Activated T-cell treated with anti-CD3 and anti-CD28 coated beads, Interleukin-2, amount 50 U/mL, for 72 hours (primary cell): Measurements from ENCODE around the gene SHE. TPM values are rescaled to one million over a fixed set of nuclear protein-coding genes. Genes with fewer than 3 reads are reported as not detected.

ENCODE experiments used
- ATAC-seq, 2 donors: fragments of 150-1000 bp; cut with Tn5 transposase; replicated peaks in 1 of 2; 2 replicates each; pipeline ENCODE4 v1.10.0; 2021; ENCODE audit warnings: moderate library complexity in 2 of 2, mild to moderate bottlenecking in 1 of 2
- DNase-seq, 2 donors: peaks; one replicate each; pipeline ENCODE4 v3.0.0; 2021 to 2022; ENCODE audit warnings: mixed read lengths in 1 of 2
- H3K27ac Mint-ChIP-seq: one replicate; pipeline ENCODE4 v1.8.0; 2022; ENCODE audit warnings: mild to moderate bottlenecking, moderate library complexity, mixed read lengths
- H3K27me3 Mint-ChIP-seq: one replicate; pipeline ENCODE4 v1.8.0; 2022; ENCODE audit warnings: low read depth, mixed read lengths
- H3K36me3 Mint-ChIP-seq, 2 donors: one replicate each; pipeline ENCODE4 v1.8.0; 2022; ENCODE audit warnings: mixed read lengths in 2 of 2, mild to moderate bottlenecking in 1 of 2; ENCODE audit not compliant: insufficient read depth in 2 of 2
- H3K4me1 Mint-ChIP-seq: one replicate; pipeline ENCODE4 v1.8.0; 2022; ENCODE audit warnings: low read depth, mixed read lengths
- H3K4me3 Mint-ChIP-seq, 2 donors: one replicate each; pipeline ENCODE4 v1.8.0; 2022; ENCODE audit warnings: mild to moderate bottlenecking in 2 of 2, mixed read lengths in 2 of 2, moderate library complexity in 2 of 2
- H3K9me3 Mint-ChIP-seq, 2 donors: one replicate each; pipeline ENCODE4 v1.8.0; 2022; ENCODE audit warnings: mixed read lengths in 2 of 2
- total RNA-seq, 2 donors: library from RNA; stranded (reverse); gene quantifications; one replicate each; pipeline ENCODE4 v1.2.3, GENCODE V29; 2022

Gene SHE
- total RNA-seq, result under 1 TPM; 0.19 to 0.49 TPM

DNA sequence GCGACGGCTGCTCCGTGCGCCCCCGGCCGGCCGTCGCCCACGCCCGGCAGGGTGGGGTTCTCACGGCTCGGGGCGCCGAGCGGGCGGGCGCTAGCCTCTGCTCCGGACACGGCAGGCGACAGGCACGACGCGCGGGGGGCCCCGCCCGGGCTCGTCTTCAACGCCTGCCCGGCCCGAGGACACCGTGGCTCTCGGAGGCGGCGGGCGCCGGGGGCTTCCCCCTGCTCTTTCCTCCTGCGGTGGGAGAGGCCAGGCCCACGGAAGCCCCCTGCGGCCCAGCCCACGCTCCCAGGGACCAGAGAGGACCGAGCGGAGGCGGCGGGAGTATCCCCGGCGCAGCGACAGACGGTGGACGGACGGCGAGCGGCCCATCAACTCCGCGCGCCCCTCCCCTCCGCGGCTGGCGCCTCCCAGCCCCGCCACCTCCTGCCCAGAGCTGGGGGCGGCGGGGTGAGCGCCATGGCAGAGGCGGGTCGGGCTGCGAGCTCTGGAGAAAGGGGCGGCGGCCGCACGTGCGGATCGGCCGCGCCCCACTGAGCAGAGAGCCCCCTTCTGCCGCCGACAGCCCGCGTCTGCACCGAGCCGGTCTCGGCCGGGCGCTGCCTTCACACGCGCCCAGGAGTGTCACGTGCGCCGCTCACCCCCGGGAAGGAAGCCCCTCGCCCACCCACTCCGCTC, at the start of gene SHE, which contains the start of gene TDRD10:
SHE (minus strand) TSS at position 347 of the 678 bp plus-strand sequence. CDS start 386 bp downstream, outside the sequence.
TDRD10 (plus strand) TSS at position 154 of the 678 bp plus-strand sequence. CDS start 4,685 bp downstream, outside the sequence.
- Mint-ChIP-seq H3K4me3 (peak within 1 kb of the TSS; percentile 68 to 74), H3K4me1 (peaks cover 27% of the 10 kb centered on the region), H3K9me3 (peaks cover 4 to 5% of the 10 kb centered on the region in 2 donors), H3K36me3 (peaks cover 11 to 12% of the 10 kb centered on the region in 2 donors), H3K27ac (no peak within 1 kb of the TSS), H3K27me3 (peaks cover 45% of the 10 kb centered on the region)
- peak; percentile 27 to 32 for ATAC-seq
- DNase-seq, result peak; percentile 30 to 40

DNA sequence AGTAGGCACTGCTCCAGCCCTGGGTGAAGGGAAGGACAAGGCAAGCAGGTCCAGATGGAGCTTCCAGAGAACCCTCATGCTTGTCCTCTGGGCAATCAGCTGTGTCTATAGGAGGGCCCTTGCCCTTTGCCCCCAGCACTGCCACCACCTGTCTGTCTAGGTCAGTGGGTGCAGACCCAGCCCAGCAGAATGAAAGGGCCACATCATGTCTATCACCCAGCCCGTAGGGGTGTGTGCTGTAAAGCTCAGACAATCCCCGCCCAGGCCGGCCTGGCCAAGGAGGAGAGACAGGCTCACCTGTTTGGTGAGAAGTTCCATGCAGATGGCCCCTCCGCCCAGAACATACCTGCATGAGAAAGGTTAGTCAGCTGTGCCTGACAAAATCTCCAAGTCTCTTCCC, 49.3 kb upstream of the SHE start:
- H3K27me3 Mint-ChIP-seq, result no peaks in the 10 kb centered on the region
- H3K9me3 Mint-ChIP-seq, result no peaks in the 10 kb centered on the region
- DNase-seq, result no peak
- no peak overlapping the region for H3K4me3 Mint-ChIP-seq
- H3K4me1 Mint-ChIP-seq, result peaks cover 42% of the 10 kb centered on the region
- no peak for ATAC-seq
- peaks cover 4 to 24% of the 10 kb centered on the region in 2 donors for H3K36me3 Mint-ChIP-seq
- H3K27ac Mint-ChIP-seq, result no peak overlapping the region

DNA sequence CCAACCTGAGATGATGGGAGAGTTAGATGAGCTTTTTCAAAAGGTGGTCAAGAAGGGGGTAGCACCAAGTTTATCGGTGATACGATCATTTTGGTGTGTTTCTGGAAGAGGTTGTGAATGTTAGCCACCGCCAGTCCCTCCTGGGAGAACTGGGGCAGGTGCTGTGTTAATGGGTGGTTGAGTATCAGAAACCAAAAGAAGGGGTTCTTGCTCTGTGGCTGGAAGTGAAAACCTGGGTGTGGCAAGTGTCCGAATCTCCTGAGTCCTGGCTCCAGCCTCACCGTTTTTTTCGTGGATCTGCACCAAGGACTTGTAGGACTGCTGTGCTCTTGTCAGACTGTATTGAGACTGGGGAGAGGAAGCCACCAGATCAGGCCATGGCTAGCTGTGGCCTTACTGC, 48.4 kb upstream of the SHE start:
- DNase-seq, result no peak
- H3K4me3 Mint-ChIP-seq, result no peak overlapping the region
- H3K4me1 Mint-ChIP-seq, result peaks cover 34% of the 10 kb centered on the region
- H3K27me3 Mint-ChIP-seq, result no peaks in the 10 kb centered on the region
- no peak for ATAC-seq
- no peak overlapping the region for H3K27ac Mint-ChIP-seq
- H3K9me3 Mint-ChIP-seq, result no peaks in the 10 kb centered on the region
- peaks cover 4 to 24% of the 10 kb centered on the region in 2 donors for H3K36me3 Mint-ChIP-seq

GRCh38 chr1:154550070-154550469, 47.9 kb upstream of the SHE start:
- DNase-seq (no peak), ATAC-seq (no peak)
- H3K27ac Mint-ChIP-seq, result no peak overlapping the region
- no peak overlapping the region for H3K4me3 Mint-ChIP-seq
- peaks cover 33% of the 10 kb centered on the region for H3K4me1 Mint-ChIP-seq
- no peaks in the 10 kb centered on the region for H3K27me3 Mint-ChIP-seq
- peaks cover 4 to 19% of the 10 kb centered on the region in 2 donors for H3K36me3 Mint-ChIP-seq
- H3K9me3 Mint-ChIP-seq, result no peaks in the 10 kb centered on the region

GRCh38 chr1:154549202-154549770, 47.1 kb upstream of the SHE start:
- DNase-seq (no peak), ATAC-seq (no peak)
- Mint-ChIP-seq H3K4me3 (no peak overlapping the region), H3K36me3 (peaks cover 4 to 13% of the 10 kb centered on the region in 2 donors), H3K27me3 (no peaks in the 10 kb centered on the region), H3K27ac (peak overlapping the region; percentile 55), H3K9me3 (no peaks in the 10 kb centered on the region), H3K4me1 (peaks cover 33% of the 10 kb centered on the region)

- DNase-seq (no peak), ATAC-seq (no peak)
- Mint-ChIP-seq H3K4me3 (no peak overlapping the region), H3K4me1 (peaks cover 23% of the 10 kb centered on the region), H3K27ac (no peak overlapping the region), H3K9me3 (no peaks in the 10 kb centered on the region), H3K36me3 (peaks cover 4 to 7% of the 10 kb centered on the region in 2 donors), H3K27me3 (no peaks in the 10 kb centered on the region)
Observed at GRCh38 chr1:154548028-154548427, 45.8 kb upstream of the SHE start.

DNA sequence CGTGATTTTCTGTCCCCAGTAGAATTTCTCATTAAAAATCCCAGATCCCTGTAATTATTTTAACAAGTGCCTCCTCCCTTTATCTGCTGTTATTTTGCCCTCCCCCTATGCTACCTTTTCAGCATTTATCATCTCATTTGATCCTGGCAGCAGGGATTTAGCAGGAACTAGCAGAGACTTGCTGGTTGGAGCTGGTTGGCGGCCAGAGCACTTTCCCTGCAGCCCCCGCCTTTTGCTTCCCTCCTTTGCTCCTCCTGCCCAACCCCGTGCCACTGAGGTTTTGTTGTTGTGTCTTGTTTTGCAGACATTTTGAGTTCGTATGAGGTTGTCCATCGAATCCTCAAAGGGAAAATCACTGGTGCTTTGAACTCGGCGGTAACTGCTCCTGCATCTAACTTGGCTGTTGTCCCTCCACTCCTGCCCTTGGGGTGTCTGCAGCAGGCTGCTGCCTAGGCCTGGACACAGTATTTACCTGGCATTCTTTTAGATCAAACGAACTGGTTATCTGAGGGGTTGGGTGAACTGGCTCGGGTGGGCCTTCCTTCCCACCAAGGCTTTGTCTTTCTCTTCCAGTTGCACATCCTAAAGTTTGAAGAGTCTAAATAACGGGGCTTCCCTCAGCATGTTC, 45.0 kb upstream of the SHE start:
- Mint-ChIP-seq H3K27me3 (peaks cover 2% of the 10 kb centered on the region), H3K4me3 (no peak overlapping the region), H3K9me3 (no peaks in the 10 kb centered on the region), H3K36me3 (peaks cover 4 to 5% of the 10 kb centered on the region in 2 donors), H3K27ac (no peak overlapping the region), H3K4me1 (peaks cover 23% of the 10 kb centered on the region)
- ATAC-seq, result no peak
- no peak for DNase-seq

GRCh38 chr1:154546264-154547063, 44.3 kb upstream of the SHE start:
- H3K4me3 Mint-ChIP-seq, result no peak overlapping the region
- H3K27ac Mint-ChIP-seq, result no peak overlapping the region
- peaks cover 3 to 4% of the 10 kb centered on the region in 2 donors for H3K36me3 Mint-ChIP-seq
- H3K9me3 Mint-ChIP-seq, result no peaks in the 10 kb centered on the region
- DNase-seq, result peak; percentile 73 to 75
- ATAC-seq, result peak; percentile 88 to 90
- peaks cover 9% of the 10 kb centered on the region for H3K27me3 Mint-ChIP-seq
- H3K4me1 Mint-ChIP-seq, result peaks cover 23% of the 10 kb centered on the region

- no peak overlapping the region for H3K4me3 Mint-ChIP-seq
- no peak overlapping the region for H3K27ac Mint-ChIP-seq
Observed at GRCh38 chr1:154541231-154541630, 39.0 kb upstream of the SHE start.

DNA sequence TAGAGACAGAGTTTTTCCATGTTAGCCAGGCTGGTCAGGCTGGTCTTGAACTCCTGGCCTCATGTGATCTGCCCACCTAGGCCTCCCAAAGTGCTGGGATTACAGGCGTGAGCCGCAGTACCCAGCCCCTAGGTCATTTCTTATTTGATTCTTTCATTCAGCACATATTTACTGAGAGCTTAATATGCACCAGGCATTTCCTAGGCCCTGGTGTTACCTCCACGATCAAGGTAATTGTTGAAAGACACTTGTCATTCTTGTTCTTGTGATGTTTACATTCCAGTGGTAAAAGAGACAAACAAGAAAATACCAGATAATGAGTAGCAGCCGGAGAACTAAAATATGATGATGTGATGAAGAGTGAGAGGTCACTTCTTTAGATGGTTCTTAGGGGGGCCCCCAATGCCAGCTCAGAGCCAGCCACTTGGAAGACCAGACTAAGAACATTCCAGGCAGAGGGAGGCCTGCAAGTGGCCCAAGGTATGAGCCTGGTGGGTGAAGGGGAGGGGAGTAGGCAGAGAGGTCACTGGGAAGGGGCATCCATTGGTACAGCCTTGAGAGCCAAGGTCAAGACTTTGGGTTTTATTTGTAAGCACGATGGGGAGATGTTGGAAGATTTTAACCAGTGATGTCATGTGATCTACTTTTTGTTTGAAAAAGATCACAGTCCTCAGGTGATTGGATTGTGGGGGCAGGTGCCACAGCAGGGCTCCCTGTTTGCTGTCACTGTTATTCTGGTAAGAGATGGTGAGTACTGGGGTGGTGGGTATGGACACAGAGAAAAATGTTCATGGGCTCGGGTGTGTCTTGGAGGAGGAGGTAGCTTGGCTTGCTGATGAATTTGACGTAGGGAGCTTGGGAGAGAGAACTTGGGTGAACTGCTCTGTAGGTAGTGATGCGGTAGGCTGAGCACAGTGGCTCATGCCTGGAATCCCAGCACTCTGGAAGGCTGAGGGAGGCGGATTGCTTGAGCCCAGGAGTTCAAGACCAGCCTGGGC, 37.6 kb upstream of the SHE start:
- Mint-ChIP-seq H3K27me3 (peaks cover 32% of the 10 kb centered on the region), H3K36me3 (no peaks in the 10 kb centered on the region), H3K9me3 (no peaks in the 10 kb centered on the region), H3K4me3 (no peak overlapping the region), H3K4me1 (no peaks in the 10 kb centered on the region), H3K27ac (no peak overlapping the region)
- ATAC-seq, result no peak
- DNase-seq, result no peak

More at GRCh38 chr1:154541231-154541630, 39.0 kb upstream of the SHE start:
- DNase-seq, result no peak
- H3K4me1 Mint-ChIP-seq, result no peaks in the 10 kb centered on the region
- no peak for ATAC-seq
- peaks cover 20% of the 10 kb centered on the region for H3K27me3 Mint-ChIP-seq
- H3K36me3 Mint-ChIP-seq, result no peaks in the 10 kb centered on the region
- no peaks in the 10 kb centered on the region for H3K9me3 Mint-ChIP-seq

DNA sequence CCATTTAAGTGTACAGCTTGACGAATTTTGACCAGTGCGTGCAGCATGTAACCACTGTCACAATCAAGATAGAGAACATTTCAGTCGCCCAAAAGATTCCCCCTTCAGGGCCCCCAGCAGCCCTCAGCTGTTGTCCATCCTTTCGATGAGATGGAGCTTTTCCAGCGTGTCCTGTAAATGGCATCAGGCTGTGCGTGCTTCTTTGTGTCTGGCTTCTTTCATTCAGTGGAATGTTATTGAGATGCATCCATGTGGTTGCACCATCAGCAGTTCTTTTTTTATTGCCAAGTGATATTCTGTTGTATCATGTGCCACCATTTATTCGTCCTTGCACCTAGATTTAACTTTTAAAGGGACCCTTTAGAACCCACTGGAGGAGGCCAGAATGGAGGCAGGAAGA, 34.4 kb upstream of the SHE start:
- Mint-ChIP-seq H3K4me3 (no peak overlapping the region), H3K27me3 (peaks cover 31% of the 10 kb centered on the region), H3K36me3 (no peaks in the 10 kb centered on the region), H3K27ac (no peak overlapping the region), H3K4me1 (no peaks in the 10 kb centered on the region), H3K9me3 (no peaks in the 10 kb centered on the region)
- DNase-seq, result no peak
- ATAC-seq, result no peak
